SK-N-MC (cell line): ENCODE measurements around the gene ABI3BP.

Experiments
- DNase-seq: peaks from one replicate; pipeline ENCODE4 v3.0.0-alpha.2; 2011; ENCODE audit warnings: low read depth, low spot score
- H3K27ac ChIP-seq: fragments of 200-600 bp; sonication (generic); 2 replicates; pipeline ENCODE4 v1.5.1; 2016; ENCODE audit warnings: mixed run types
- H3K36me3 ChIP-seq: fragments of 200-600 bp; sonication (generic); 2 replicates; pipeline ENCODE4 v1.6.1; 2017; ENCODE audit warnings: antibody characterized with exemption, low read length, mixed read lengths; ENCODE audit not compliant: insufficient read depth
- H3K4me3 ChIP-seq: fragments of 200-600 bp; sonication (generic); 2 replicates; pipeline ENCODE4 v1.5.1; 2016
- H3K9ac ChIP-seq: fragments of 200-600 bp; sonication (generic); 2 replicates; pipeline ENCODE4 v1.8.0; 2017; ENCODE audit warnings: mixed run types, mixed read lengths; ENCODE audit not compliant: insufficient read length
- H3K9me3 ChIP-seq: fragments of 200-600 bp; sonication (generic); 2 replicates; pipeline ENCODE4 v1.6.1; 2017; ENCODE audit warnings: low read depth, mild to moderate bottlenecking, antibody characterized with exemption, low read length, moderate library complexity, mixed read lengths
- EZH2 ChIP-seq: fragments of 200-600 bp; sonication (generic); IDR thresholded peaks from one replicate; pipeline ENCODE4 v1.6.1; 2017; ENCODE audit warnings: antibody characterized with exemption
- FOXP2 ChIP-seq: optimal IDR thresholded peaks from 2 replicates; pipeline ENCODE3; 2011; ENCODE audit warnings: mild to moderate bottlenecking, moderate library complexity; ENCODE audit not compliant: insufficient read depth; ENCODE audit errors: extremely low read length, control extremely low read depth
- POLR2AphosphoS5 ChIP-seq: IDR thresholded peaks from 2 replicates; pipeline ENCODE4 v1.6.1; 2012; ENCODE audit warnings: mild to moderate bottlenecking, low read depth, low read length, borderline replicate concordance

ABI3BP gene

GRCh38 chr3:100775226-100775625 lies 218.0 kb downstream of the ABI3BP start:
- no peak for TF ChIP-seq EZH2
- TF ChIP-seq POLR2AphosphoS5: no peak
- TF ChIP-seq FOXP2: no peak
- Histone ChIP-seq H3K9ac (no peak overlapping the region), H3K4me3 (no peak overlapping the region), H3K9me3 (no peaks in the 10 kb centered on the region), H3K27ac (no peak overlapping the region), H3K36me3 (no peaks in the 10 kb centered on the region)
- DNase-seq: no peak

GRCh38 chr3:100769693-100770092 lies 223.5 kb downstream of the ABI3BP start:
- H3K9me3 ChIP-seq: no peaks in the 10 kb centered on the region
- DNase-seq: no peak
- H3K9ac ChIP-seq: no peak overlapping the region
- no peak overlapping the region for H3K4me3 ChIP-seq
- H3K27ac ChIP-seq: no peak overlapping the region
- H3K36me3 ChIP-seq: no peaks in the 10 kb centered on the region
- TF ChIP-seq EZH2 (no peak), FOXP2 (no peak), POLR2AphosphoS5 (no peak)

DNA sequence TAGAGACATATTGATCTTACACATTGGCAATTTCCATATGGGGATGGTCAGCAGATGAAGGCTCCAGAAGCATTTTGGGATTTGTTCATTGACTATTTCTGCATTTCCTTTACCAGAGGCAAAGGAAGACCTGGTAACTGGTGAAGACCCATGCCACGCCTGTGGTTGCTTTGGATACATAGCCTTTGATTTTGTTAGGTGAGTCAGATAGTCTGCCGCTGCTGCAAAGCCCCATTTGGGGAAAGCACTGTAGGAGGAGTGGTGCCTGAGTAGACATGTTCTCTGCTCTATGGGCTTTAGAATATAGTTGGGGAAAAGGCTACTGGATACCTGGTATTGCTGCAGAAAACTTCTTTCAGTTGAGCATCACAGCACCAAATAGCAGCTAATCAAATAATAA lies 227.2 kb downstream of the ABI3BP start:
- H3K27ac ChIP-seq: no peak overlapping the region
- DNase-seq: no peak
- H3K4me3 ChIP-seq: no peak overlapping the region
- no peak for TF ChIP-seq FOXP2
- H3K36me3 ChIP-seq: no peaks in the 10 kb centered on the region
- no peak overlapping the region for H3K9ac ChIP-seq
- no peaks in the 10 kb centered on the region for H3K9me3 ChIP-seq

DNA sequence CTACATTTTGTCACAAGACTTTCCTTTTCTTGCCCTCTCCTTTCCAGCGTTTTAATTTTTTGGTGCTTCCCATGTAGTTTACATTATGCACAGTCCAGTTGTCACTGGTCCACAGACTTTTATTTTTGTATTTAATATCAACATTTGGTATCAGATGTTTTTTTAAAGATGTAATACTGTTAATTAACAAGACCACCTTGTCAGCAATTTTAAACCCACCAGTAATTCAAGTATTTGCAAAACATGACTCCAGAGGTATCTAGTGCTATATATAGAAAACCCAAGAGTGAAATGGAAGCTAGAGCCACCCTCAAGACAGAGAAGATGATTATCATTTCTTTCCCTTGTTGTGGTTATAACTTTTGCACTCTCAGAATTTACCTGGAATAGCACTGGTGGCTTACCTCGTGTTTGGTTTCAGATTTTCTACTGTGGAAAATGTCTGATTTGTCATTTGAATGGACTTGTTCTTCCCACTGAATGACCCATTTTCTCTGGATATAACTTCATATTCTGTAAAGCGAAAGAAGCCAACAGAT lies 227.7 kb downstream of the ABI3BP start:
- Histone ChIP-seq H3K9me3 (no peaks in the 10 kb centered on the region), H3K9ac (no peak overlapping the region), H3K27ac (no peak overlapping the region), H3K4me3 (no peak overlapping the region), H3K36me3 (no peaks in the 10 kb centered on the region)
- no peak for DNase-seq
- no peak for TF ChIP-seq EZH2
- no peak for TF ChIP-seq FOXP2
- TF ChIP-seq POLR2AphosphoS5: no peak

DNA sequence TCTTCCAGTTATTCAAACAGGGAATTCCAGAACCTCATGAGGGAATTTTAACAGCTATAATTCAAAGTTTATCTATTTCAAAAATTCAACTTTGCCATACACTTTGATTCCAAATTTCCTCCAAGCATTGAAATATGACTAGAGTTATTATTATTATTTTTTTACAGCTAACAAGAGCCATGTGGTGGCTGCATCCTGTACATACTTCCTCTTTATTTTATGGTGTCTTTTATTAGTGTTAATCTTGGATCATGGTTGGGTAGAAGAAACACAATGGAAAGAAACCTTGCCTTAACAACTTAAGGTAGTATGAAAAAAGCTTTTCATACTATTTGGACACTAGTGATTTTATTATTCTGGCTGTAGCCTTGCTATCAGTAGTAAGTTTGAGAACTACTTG lies 231.3 kb downstream of the ABI3BP start:
- Histone ChIP-seq H3K9me3 (no peaks in the 10 kb centered on the region), H3K27ac (peak overlapping the region; percentile 4; the same call in 1 of the 2 replicates)
- TF ChIP-seq POLR2AphosphoS5 (no peak), EZH2 (no peak), FOXP2 (no peak)

GRCh38 chr3:100761211-100761942 lies 231.8 kb downstream of the ABI3BP start:
- TF ChIP-seq FOXP2 (no peak), EZH2 (no peak), POLR2AphosphoS5 (no peak)
- no peak for DNase-seq
- no peaks in the 10 kb centered on the region for H3K9me3 ChIP-seq

More for the DNA sequence above, 231.3 kb downstream of the ABI3BP start:
- Histone ChIP-seq H3K4me3 (no peak overlapping the region), H3K36me3 (no peaks in the 10 kb centered on the region), H3K9ac (no peak overlapping the region)
- no peak for DNase-seq

DNA sequence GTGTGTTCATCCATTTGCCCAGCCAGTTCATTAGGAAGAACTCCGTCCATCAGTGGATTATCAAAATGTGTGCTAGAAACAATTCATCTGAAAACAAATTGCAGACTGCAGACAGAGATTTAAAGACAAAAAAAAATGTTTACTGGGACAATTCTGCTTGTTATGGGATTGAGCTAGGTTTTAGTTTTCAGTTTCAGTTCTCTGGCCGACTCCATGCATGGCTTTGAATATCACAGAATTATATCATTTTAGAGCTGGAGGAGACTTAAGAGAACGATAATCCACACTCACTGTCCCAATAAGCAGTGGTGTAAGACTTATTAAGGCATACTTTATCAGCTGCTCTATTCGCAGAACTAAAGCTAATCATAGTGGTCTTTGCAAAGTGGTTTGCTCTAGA lies 232.8 kb downstream of the ABI3BP start:
- H3K27ac ChIP-seq: no peak overlapping the region
- DNase-seq: no peak
- TF ChIP-seq POLR2AphosphoS5 (no peak), EZH2 (no peak), FOXP2 (no peak)
- no peaks in the 10 kb centered on the region for H3K9me3 ChIP-seq
- no peak overlapping the region for H3K9ac ChIP-seq
- no peaks in the 10 kb centered on the region for H3K36me3 ChIP-seq
- H3K4me3 ChIP-seq: no peak overlapping the region

More at GRCh38 chr3:100761211-100761942, 231.8 kb downstream of the ABI3BP start:
- H3K9ac ChIP-seq: no peak overlapping the region
- H3K36me3 ChIP-seq: no peaks in the 10 kb centered on the region
- H3K4me3 ChIP-seq: no peak overlapping the region
- peak overlapping the region; percentile 4; the same call in 1 of the 2 replicates for H3K27ac ChIP-seq

DNA sequence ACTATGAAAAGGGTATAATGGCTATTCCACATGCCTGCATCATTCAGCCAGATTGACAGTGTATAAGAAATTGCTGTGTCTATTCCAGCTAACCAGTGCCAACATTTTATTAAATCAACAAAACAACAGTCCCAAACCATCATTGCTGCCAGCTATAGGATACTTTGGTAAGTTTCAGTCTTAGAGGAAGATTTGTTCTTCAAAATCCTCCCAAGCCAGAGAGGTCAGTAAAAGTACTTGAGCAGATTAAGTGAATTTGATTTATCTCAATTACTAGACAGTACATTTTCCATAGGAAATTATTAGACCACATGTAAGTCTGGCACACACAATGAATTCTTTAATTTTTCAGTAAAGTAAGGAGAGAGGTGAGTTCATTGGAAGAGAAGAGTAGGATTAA lies 233.3 kb downstream of the ABI3BP start:
- DNase-seq: no peak

DNA sequence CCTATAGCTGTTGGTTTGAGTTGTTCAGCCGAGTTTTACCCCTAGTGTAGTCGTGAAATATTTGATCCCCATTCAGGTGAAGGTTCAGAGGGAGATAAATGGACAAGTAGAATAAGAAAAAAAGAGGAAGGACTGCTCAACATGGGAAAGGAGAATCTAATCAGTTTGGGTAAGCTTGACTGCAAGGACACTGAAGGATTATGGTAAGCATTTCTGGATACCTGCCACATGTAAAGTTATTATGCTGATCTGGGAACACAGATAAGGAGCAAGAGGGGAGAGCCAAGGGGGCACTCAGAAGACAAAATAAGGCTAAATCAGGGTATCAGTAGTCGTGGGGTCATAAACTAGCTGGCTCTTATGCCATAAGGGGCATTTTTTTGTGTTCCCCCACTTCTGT lies 234.1 kb downstream of the ABI3BP start:
- no peaks in the 10 kb centered on the region for H3K9me3 ChIP-seq
- no peak overlapping the region for H3K4me3 ChIP-seq
- TF ChIP-seq FOXP2: no peak
- no peak for TF ChIP-seq POLR2AphosphoS5
- TF ChIP-seq EZH2: no peak
- H3K9ac ChIP-seq: no peak overlapping the region
- peaks cover 11% of the 10 kb centered on the region for H3K36me3 ChIP-seq
- H3K27ac ChIP-seq: no peak overlapping the region
- no peak for DNase-seq

More for the DNA sequence above, 233.3 kb downstream of the ABI3BP start:
- no peak overlapping the region for H3K9ac ChIP-seq
- TF ChIP-seq FOXP2 (no peak), EZH2 (no peak), POLR2AphosphoS5 (no peak)
- H3K27ac ChIP-seq: no peak overlapping the region
- peaks cover 3% of the 10 kb centered on the region for H3K36me3 ChIP-seq
- H3K9me3 ChIP-seq: no peaks in the 10 kb centered on the region
- H3K4me3 ChIP-seq: no peak overlapping the region
